ENCODE data around the gene ZG16B. TPM values are rescaled to one million over a fixed set of nuclear protein-coding genes. Genes with fewer than 3 reads are reported as not detected.
A peak's percentile ranks its signal among the peaks of the same experiment; 100 is the strongest.

Gene ZG16B
- total RNA-seq, 4 donors from 2014 or later = 5.6 to 67.9 (median 19.4) TPM

GRCh38 chr16:2817340-2818271 lies 12.5 kb upstream of the ZG16B start:
- no peak for DNase-seq (ENCODE audit: low spot score in 2 of 2)
- intact Hi-C loops (cut with DNase I; ENCODE audit: low total_unique reads) = no loop called here
- TF ChIP-seq POLR2A (IDR thresholded peaks at IDR 0.05) (no peak), CTCF (IDR thresholded peaks at IDR 0.05) (no peak)
- WGBS, 2 donors = 61 to 77% methylated on average over 52 to 68 of the region's 68 CpGs
- H3K4me3 ChIP-seq (ENCODE audit: low read depth, poor library complexity, severe bottlenecking) = no peak overlapping the region

DNA sequence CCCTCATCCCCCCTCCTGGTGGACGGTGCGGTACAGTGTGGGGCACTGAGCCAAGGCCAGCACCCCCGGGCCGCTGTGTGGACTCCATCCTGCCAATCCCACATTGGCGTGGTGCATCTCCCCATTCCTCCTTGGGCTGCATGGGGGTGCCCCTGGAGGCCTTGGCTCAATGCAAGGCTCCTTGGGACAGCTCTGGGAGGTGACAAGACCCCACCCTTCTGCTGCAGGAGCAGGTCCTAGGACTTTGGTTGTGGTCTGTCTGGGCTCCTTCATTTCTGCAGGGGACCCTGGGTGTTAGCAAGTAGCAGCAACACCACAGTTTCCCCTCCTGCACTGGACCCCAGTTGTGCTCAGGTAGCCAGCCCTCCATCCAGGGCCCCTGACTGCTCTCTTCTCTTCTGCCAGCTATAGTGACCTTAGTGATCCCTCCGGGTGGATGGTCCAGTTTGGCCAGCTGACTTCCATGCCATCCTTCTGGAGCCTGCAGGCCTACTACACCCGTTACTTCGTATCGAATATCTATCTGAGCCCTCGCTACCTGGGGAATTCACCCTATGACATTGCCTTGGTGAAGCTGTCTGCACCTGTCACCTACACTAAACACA lies 11.7 kb upstream of the ZG16B start:
- DNase-seq (ENCODE audit: low spot score in 2 of 2) = no peak
- no peak overlapping the region for H3K4me3 ChIP-seq (ENCODE audit: low read depth, poor library complexity, severe bottlenecking)
- 72 to 73% methylated on average over 10 of the region's 10 CpGs for WGBS, 2 donors
- TF ChIP-seq CTCF (IDR thresholded peaks at IDR 0.05) (no peak), POLR2A (IDR thresholded peaks at IDR 0.05) (no peak)
- intact Hi-C loops (cut with DNase I; ENCODE audit: low total_unique reads) = no loop called here

- DNase-seq (ENCODE audit: low spot score in 2 of 2) = peak in 1 of 2 donors; percentile 37
- TF ChIP-seq POLR2A (IDR thresholded peaks at IDR 0.05) = no peak
- TF ChIP-seq CTCF (IDR thresholded peaks at IDR 0.05) = no peak
- 79 to 80% methylated on average over 18 of the region's 18 CpGs for WGBS, 2 donors
Observed at GRCh38 chr16:2819179-2819938, 10.7 kb upstream of the ZG16B start.

GRCh38 chr16:2819939-2820835 lies 9.9 kb upstream of the ZG16B start:
- intact Hi-C loops (cut with DNase I; ENCODE audit: low total_unique reads) = no loop called here
- H3K4me3 ChIP-seq (ENCODE audit: low read depth, poor library complexity, severe bottlenecking) = no peak overlapping the region
- TF ChIP-seq POLR2A (IDR thresholded peaks at IDR 0.05) = no peak
- TF ChIP-seq CTCF (IDR thresholded peaks at IDR 0.05) = no peak
- 62 to 65% methylated on average over 13 to 15 of the region's 17 CpGs for WGBS, 2 donors
- no peak for DNase-seq (ENCODE audit: low spot score in 2 of 2)

More at GRCh38 chr16:2819179-2819938, 10.7 kb upstream of the ZG16B start:
- intact Hi-C loops (cut with DNase I; ENCODE audit: low total_unique reads) = no loop called here
- no peak overlapping the region for H3K4me3 ChIP-seq (ENCODE audit: low read depth, poor library complexity, severe bottlenecking)

All from lower leg skin (tissue), 4 donors.